Stimulated activated CD8-positive, alpha-beta memory T cell treated with anti-CD3 and anti-CD28 coated beads, Interleukin-2, amount 100 ng/mL, for 1 hour (primary cell): Measurements from ENCODE around the gene RIN3.

Experiments used
- DNase-seq, 2 donors: peaks; one replicate each; pipeline ENCODE4 v3.0.0-alpha.2; 2020; ENCODE audit warnings: low read depth in 2 of 2

The RIN3 gene

DNA sequence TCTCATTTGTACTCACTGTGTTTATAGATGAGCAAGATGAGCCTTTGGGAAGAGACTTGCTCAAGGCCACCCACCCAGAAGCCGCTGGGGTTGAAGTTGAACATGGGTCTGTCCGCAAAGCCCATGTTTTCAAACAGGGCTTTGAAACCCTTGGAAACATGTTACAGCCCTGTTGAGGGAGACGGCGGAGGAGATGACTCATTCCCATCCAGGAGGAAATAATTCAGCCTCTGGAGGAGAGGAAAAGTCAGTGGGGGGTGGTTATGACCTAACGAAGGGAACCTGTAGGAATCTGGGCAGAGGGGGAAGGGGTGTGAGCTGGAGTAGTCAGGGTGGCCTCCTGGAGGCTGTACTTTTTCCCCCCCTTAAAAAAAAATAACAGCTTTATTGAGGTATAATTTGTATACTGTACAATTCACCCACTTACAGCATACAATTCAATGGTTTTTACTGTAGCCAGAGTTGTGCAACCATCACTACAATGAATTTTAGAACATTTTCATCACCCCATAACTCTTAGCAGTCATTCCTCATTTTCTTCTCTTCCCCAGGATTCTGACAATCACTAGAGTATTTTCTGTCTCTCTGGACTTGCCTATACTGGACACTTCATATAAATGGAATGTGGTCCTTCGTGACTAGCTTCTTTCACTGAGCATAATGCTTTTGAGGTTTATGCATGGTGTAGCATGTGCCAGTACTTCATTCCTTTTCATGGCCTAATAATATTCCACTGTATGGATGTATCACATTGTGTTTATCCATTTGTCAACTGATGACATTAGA, 1.9 kb upstream of the RIN3 start:
- DNase-seq: no peak

- no peak for DNase-seq
Measured at GRCh38 chr14:92512807-92513203, 776 bp upstream of the RIN3 start.

DNA sequence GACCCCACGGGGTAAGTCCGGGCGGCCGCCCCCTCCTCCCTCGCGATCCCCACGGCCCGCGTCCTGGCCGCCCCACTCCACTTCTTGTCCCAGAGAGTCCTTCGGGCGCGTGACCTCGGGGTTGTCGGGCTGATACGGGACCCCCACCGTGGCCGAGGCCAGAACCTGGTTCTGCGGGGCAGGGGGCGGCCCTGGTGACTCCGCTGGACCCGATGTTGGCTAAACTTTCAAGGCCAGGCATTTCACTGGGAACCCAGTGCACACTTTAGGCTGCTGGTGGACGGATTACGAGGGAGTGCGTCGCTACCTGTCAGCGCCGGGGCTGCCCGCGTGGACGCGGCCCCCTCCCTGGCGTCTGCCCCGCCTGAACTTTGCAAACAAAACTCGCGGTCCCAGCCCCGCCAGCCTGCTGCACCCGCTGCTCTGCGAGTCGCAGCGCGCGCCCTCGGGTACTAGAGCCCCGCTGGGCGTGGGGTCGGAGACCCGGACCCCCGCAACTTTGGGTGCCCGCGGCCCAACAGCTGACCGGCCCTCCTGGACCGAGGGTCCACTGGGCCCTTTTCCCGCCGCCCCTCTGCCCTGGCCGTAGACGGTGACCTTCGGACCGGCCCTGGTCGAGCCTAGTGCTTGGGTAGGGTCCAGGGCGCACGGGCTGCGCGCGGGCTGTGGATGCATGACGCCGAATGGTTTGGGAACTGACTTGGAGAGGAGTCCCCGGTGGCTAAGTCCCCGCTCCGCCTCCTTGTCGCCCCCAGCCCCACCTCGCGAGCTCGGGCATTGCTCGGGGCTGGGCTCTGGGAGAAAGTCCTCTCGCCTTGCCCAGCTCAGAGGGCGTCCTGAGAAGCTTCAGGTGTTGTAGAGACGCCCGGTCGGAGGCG, 624 bp downstream of the RIN3 start:
- peak in 1 of 2 donors; percentile 32 for DNase-seq

- no peak for DNase-seq
Measured at GRCh38 chr14:92514844-92515514, 1.4 kb downstream of the RIN3 start.

DNA sequence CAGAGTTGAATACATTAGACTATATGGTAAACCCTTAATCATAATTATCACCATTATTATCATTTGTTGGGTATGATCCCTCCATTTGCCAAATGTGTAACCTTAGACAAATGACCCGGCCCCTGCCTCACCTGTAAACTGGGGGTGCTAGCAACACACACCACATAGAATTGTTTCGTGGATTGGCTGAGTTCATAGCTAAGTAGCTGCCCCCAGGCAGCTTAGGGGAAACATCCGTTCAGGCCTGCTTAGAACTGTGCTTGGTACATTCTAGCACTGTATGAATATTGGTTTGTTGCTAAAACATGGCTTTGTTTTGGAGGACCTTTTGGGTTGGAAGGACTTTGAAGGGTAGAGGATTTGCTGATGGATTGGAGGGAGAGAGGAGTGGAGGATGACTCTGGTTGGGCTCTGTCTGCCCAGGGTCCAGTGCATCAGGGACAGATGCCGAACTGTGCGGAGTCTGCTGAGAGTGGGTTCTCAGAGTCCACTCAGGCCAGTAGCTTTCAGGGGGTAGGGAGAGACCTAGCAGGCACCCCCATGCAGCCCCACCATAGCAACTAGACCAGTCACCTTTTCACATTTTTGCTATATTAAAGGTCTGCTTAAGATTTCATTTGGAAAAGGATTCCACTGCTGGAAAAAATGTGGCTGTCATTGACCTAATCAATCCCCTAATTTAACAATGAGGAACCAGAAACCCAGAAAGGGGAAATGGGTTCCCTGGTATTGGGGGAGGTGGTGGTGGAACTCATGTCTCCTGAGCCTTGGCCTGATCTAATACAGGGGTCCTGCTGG, 2.2 kb downstream of the RIN3 start:
- DNase-seq: no peak

DNA sequence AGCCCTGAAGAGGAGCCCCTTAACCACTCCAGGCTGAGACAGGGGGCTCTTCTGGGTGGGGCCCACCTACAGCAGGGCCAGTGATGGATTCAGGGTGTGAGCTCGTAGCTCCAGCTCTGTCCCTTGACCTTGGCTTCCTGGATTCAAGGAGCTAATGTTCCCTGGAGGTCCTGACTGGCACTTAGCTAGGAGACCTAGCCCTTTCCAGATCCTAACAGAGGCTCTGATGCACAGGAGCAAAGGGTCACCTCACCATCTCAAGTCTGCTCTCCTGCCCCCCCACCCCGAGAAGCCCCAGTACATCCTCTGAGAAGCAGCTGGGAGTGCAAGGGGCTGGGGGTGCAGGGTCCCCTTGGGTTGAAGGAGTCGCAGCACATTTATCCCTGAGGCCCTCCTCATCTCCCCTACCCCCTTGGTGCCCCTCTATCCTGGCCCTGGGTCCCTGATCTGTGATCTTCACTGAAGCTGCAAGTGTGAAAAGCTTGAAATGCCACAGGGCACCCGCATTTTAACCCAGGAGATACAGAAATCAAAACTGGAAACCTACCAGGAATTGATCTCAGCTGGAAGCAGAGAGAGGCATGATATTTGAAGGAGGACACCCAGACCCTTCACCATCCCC, 2.9 kb downstream of the RIN3 start:
- DNase-seq: no peak

- peak; percentile 39 to 43 for DNase-seq
Measured at GRCh38 chr14:92516966-92517506, 3.5 kb downstream of the RIN3 start.

- no peak for DNase-seq
Measured at GRCh38 chr14:92517761-92518160, 4.2 kb downstream of the RIN3 start.

DNA sequence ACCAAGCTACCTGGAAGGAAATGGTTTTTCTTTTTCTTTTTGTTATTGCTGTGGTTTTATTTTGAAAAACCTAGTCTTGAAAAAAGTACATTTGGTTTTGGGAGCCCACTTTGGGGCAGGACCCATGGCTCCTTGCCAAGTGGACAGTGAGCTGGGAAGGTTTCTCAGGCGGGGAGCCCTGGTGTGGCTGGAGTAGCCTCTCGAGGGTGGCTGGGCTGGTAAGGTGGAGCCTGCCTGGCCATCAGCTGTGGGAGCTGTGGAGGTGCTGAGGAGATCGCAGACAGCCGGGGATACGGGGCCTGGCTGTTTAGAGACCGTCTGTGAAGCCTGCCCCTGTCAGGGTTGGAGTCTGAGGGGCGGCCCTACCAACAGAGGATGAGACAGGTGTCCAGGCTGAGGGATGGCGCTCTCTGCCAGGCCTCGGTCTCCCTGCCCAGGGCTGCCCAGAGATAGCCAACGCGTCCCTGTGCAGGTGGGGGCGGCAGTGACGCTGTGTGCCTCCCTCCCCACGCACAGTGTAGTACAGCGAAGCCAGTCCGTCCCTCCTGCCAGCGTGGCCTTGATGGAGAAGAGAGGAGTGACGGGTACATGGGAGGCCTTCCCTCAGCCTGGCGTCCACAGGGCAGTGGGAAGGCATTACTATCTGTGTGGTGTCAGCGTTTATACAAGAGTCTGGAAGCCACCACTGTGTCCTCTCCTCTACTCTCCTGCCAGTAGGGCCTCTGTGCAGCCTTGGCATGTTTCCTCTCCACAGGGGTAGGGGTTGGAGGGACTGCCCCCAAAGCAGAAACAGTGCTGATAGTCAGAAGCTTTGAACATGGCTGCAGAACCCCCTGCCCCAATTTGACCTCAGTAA, 5.9 kb downstream of the RIN3 start:
- DNase-seq: no peak

DNA sequence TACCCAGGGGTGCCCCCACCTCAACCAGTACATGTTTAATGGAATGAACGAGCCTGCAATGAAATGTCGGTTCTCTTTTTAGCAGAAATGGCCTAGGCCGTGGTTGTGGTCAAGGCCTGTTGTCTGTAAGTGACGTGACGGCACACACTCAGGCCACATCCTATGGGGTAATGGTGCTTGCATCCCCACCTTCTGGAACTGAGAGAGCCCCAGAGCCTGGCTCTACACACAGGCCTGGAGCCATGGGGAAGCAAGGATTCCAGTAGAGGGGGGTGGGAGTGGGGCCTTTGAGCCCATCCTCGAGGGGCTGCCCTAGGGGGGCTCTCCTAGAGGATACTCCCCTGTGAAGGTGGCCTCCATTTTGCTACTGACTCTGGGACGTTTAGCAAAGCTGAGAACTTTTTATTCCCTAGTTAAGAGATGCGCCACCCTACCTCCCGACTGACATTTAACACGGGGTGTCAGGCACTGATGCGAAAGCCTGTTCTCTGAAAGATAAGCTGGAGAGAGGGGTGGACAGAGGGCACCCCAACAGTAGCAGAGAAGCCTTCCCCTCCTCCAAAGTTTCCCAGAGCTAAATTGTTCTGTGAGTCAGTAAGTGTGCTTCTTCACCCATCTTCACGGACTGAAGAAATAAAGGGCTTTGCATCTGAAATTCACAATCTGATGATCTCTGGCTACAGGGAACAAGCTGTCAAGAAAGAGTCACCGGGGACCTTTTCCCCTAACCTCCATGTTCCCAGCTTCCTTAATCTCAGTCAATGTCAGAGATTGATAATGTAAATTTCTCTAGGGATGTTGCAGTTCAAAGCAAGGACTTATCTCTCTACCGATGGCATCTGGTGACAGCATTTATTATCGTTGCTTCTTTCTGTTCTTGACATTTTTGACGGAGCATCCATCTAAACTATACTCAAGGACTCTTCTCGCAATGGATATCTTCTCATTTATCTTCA, 6.8 kb downstream of the RIN3 start:
- no peak for DNase-seq

GRCh38 chr14:92521058-92521415, 7.5 kb downstream of the RIN3 start:
- no peak for DNase-seq

GRCh38 chr14:92523752-92524151, 10.2 kb downstream of the RIN3 start:
- DNase-seq: no peak

DNA sequence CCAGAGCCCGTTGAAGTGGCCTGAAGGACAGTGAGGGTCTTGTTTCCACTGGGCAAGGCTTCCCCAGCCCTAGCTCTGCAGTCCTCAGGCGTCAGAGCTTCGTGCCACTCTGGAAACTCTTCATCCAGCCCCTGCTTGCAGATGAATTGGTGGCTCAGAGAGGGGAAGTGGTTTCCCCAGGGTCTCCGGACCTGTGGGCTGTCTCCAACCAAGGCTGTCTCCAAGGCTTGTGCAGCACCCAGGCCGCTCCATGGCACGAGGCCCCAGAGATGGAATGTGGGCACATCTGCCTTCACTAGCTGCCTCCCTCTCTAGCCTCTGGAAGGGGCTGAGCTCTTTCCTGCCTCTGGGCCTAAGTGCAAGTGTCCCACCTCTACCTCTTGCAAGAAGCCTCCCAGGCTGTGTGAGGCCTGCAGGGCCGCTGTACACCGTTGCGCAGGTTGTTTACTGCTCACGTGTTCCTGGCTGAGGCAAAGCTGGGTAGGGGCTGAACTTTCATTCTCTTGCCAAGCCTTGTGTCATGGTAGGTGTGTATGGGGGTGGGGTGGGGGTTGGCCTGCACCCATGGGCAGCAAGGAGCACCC, 11.1 kb downstream of the RIN3 start:
- DNase-seq: no peak

- DNase-seq: no peak
Measured at GRCh38 chr14:92525322-92526095, 11.9 kb downstream of the RIN3 start.

DNA sequence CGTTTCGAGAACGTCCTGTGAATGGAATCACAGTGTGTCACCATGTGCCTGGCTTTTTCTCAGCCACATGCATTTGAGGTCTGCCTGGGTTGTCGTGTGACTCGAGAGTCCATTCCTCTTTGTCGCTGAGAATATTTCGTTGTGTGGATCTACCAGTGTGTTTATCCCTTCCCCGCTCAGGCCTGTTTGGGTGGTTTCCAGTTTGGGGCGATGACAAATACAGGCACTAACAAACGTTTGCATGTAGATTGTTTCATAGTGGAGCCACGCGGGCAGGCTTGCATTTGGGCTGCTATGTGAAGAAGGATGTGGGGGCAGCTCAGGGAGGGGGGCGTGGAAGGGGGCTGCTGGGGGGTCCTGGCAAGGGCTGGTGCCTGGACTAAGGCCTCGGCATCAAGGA, 14.1 kb downstream of the RIN3 start:
- no peak for DNase-seq

- DNase-seq: no peak
Measured at GRCh38 chr14:92528486-92529100, 15.0 kb downstream of the RIN3 start.

GRCh38 chr14:92529903-92530302, 16.3 kb downstream of the RIN3 start:
- DNase-seq: no peak
